Hypothalamus (tissue), 51 donors: ENCODE results near the gene SLC35G2.
"Not testable (repeated sequence)": the region's sequence is repeated elsewhere in the genome, so short reads cannot be mapped to it uniquely, and the experiment has no call there.

Experiments
- DNase-seq, 51 donors: peaks; one replicate each; lab custom pipeline; 2025; lab: John Stamatoyannopoulos, UW

Gene SLC35G2

DNA sequence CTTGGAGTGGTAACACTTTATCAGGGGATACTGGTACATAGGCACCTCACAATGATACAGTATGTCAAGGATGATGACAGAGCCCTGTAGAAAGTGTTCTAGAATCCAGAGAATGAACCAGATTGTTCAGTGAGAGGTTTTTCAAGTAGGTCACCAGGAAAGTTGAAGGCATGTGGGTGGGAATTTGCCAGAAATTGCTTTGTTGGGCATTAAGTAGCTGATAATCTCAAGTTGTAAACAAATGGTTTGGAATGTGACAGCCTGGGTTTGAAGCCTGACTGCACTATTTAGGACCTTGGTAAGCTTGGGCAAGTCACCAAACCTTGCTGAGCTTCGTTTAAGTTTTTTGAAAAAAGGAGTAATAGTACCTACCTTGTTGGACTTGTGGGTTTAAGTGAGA lies 12.5 kb downstream of the SLC35G2 start:
- no peak for DNase-seq

DNA sequence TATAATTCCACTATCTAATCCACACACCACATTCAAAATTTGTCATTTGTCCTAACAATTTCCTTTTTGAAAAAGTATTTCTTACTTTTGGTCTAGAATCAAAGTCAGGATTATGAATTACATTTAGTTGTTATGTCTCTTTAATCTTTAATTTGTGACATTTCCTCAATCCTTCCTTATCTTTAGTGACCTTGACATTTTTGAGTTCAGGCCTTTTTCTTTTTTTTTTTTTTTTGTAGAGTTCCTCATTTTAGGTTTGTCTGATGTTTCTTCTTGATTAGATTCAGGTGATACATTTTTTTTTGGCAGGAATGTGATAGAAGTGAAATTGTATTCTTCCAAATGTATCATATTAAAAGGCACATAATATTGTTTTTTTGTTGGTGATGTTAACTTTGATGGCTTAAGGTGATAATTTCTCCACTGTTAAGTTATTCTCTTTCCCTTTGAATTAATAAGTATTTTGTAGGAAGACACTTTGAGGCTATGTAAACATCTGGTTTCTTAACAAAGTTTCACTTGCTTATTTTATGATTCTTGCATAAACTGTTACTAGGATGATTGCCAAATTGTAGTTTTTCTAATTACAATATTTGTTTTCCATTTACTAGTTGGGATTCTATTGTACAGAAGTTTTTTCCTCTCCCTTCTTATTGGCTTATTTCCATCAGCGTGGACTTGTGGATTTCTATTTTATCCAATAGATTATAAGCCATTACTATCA lies 16.3 kb downstream of the SLC35G2 start:
- DNase-seq = no peak

DNA sequence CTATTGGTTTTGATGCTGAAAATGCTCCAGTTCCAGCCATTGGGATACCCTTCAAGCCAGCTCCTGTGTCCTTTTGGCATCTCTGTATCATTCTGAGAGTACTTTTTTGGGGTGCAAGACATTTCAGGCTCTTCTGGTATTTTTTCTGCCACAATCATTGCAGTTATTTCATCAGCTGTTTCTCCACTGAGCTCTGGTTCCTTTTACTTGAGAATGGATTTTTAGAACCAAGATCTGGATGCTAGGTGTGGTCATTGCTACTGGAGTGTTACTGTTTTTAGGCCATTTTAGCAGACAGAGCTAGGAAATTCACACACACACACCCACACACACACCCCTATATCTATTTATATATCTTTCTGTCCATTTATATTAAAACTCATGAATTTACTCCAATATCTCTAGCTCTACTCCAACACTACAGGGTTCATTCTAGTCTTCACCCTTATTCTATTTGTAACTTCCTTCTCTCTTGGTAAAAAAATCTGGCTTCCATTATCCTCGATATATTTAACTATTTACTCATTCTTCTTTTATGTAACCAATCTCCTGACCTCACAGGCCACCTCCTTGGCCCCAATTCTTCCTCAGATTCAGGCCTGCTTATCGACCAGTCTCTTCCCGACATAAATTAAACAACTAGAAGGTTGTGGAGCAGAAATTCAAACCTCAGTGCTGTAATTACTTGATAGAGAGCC lies 17.0 kb downstream of the SLC35G2 start:
- DNase-seq = no peak

DNA sequence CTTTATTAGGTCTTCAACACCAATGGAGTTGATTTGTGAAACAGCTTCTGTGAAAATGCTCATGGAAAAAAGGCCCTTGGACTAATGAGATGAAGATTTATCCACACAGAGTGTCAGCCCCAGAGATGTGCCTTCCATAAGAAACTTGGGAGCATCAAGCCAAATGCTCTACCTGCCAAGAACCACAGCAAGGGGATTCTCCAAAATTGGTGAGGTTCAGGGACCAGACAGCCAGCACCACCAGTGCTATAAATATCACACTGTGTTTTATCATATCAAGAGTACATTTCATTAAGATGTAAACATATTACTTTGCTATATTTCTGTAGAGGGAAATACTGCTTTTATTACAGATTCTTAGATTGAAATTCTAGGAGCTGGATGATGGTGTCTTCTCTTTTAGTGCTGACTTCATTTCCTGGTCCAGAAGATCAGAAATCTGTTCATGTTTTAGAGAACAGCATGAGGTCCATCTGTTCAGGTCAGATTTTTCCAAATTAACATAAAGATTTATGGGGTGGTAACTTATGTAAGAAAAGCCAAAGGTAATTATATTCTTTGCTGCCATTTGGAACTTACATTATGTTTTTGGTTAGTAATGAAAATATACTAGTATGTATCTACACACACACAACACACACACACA lies 17.7 kb downstream of the SLC35G2 start:
- DNase-seq = no peak

DNA sequence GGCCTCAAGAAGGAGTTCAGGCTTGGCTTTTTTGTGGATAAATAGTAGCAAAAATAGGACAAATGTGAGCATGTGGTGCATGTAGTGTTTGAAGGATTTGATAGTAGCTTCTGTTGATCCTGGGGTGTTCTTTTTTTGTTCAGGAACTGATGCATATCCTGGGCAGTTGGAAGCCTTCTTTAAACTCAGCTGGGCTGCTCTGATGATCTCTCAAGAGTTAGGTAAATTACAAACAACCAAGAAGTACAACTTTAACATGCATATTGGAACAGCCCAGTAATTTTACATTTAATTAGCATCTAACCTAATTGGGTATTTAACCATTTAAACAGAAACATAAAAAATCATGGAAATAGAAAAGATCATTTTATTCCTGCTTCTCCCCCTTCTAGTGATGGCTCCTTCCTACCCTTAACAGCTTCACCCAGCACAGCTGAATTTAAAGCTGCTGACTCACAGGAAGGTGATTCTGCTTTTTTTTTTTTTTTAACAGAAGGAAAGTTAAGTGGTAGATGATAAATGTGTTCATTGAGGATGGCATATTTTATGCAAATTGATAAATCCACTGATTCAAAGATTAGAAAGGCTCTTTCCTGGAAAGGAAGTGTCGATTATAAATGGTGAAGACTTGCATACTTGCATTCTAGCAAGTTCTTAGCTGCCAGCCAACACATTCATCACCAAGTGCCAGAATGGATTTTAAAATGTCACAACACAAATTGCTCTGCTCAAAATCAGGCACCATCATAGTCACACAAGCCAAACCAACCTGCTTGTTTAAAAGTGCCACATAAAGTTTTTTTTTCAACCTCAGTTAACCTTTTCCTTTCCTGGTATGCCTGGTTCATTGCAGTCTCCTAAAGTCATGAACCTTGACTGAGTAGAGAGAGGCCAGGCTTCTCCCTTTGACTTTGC lies 20.0 kb downstream of the SLC35G2 start:
- peak in 1 of 51 donors; percentile 35 for DNase-seq

DNA sequence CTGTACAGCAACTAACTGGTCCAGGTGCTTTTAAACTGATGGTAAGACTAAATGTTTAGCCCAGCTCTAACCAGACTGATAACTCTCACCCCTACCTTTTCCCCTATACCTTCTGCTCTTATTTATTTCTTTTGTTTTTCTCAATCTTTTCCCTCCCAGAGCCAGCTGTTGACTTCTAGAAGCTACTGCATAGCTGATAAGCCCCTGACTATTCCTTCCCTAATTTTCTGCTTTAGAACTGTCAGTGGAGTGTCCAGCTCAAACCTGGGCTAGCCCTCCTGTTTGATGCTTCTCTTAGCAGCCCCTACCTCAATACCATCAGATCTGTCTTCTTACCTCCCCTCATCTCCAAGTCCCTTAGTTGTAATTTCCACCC lies 20.6 kb downstream of the SLC35G2 start:
- DNase-seq = no peak

DNA sequence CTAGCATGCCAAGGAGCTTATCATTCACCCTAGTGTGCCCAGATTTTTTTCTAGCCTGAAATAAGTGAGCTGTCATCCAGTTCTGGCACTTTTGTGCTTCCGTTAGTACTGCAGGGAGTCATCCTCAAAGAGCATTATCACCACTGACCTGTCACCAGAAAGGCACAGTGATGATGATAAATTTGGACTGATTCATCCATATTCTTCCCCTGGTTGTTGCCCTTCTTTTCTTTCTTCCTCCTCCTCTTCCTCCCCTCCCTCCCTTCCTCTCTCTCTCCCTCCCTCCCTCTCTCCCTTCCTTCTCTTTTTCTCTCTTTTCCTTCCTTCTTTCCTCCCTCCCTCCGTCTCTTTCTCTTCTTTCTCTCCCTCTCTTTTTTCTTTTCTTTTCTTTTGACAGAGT lies 21.3 kb downstream of the SLC35G2 start:
- DNase-seq = no peak

DNA sequence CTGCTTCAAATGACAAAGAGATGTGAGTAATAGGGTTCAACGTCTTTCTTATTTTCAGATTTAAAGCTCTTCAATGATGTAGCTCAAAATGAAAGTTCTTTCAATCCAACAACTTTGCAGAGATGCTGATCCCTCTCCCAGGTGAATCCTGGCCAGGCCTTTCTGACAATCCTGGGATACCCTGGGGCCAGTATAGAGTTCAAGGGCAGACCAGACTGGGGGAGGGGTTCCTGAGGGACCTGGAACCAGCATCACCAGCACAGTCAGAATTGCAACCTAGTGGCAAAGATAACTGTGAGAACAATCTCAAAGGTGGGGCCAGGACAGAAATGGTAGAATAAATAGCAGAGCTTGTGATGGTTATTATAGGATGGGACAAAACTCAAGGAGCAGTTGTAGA lies 23.4 kb downstream of the SLC35G2 start:
- no peak for DNase-seq

DNA sequence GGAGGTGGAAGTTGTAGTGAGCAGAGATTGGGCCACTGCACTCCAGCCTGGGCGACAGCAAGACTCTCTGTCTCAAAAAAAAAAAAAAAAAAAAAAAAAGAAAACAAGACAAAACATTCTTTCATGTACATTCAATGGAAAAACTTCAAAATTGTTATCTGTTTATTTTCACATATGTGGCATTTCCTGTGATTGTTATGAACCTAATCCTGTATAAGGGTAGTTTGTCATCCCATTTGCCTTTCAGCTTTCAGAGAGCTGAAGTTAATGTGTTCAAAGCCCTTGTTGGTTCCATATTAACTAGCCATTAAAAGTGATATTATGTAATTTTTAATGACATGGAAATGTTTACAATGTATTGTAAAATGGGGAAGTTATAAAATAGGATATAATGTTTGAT lies 25.8 kb downstream of the SLC35G2 start:
- DNase-seq = no peak

DNA sequence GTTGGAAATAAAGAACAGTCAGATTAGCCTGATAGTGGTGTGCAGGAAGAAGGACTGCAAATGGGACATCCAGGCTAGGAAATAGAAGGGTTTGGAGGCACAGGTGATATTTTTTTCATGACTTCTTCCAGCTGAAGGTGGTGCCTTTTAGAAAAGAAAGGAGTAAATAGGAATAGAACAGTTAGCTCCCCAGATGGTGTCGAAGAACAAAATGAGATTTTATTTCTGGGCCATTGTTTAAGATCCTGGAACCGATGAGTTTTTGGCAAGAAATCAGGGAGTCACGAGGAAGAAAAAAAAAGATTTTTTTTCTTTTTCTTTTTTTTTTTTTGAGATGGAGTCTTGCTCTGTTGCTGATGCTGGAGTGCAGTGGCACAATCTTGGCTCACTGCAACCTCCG lies 33.3 kb downstream of the SLC35G2 start:
- no peak for DNase-seq

DNA sequence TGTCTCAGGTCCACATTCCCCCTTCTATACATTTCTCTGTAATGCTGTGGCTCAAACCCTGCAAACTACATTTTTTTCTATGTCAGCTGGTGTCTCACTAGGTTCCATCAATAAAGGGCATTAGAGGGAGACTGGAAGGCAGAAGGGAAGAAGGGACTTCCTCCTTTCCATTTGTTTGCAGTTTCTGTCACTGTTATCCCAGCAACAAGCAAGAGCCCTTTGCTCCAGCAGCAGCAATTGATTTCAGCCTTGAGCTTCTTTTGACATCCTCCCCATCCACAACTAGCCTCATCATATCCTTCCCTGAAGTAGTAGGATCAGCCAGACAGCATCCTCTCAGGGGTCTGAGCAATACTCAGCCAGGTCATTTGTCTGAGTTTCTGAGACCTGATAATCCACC lies 37.7 kb downstream of the SLC35G2 start:
- no peak for DNase-seq

DNA sequence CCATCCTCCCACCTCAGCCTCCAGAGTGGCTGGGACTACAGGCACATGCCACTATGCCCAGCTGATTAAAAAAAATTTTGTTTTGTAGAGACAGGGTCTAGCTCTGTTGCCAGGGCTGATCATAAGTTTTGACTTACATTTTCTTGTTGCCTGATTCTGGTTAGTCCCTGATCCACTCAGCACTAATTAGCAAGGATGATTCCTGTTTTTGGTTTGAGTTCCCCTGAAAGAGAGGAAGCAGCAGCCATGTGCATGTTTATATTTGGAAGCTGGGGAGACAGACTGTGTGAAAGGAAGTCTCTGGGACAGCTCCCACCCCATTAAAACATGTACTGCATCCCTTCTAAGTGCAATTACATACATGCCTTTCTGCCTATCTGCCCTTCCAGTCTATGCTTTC lies 39.5 kb downstream of the SLC35G2 start:
- peak in 4 of 51 donors; percentile 1 to 26 (median 16) for DNase-seq

DNA sequence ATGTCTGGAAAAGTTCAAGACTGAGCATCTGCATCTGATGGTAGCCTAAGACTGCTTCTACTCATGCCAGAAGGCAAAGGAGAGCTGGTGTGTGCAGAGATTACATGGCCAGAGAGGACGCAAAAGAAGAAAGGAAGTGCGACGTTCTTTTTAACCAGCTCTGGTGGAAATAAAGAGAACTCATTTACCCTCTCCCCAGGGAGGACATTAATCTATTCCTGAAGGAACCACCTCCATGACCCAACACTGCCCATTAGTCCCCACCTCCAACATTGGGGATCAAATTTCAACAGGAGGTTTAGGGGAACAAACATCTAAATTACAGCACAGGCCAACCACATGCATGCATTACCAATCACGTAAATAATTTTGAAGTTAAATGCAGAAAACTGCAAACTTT lies 41.6 kb downstream of the SLC35G2 start:
- no peak for DNase-seq

DNA sequence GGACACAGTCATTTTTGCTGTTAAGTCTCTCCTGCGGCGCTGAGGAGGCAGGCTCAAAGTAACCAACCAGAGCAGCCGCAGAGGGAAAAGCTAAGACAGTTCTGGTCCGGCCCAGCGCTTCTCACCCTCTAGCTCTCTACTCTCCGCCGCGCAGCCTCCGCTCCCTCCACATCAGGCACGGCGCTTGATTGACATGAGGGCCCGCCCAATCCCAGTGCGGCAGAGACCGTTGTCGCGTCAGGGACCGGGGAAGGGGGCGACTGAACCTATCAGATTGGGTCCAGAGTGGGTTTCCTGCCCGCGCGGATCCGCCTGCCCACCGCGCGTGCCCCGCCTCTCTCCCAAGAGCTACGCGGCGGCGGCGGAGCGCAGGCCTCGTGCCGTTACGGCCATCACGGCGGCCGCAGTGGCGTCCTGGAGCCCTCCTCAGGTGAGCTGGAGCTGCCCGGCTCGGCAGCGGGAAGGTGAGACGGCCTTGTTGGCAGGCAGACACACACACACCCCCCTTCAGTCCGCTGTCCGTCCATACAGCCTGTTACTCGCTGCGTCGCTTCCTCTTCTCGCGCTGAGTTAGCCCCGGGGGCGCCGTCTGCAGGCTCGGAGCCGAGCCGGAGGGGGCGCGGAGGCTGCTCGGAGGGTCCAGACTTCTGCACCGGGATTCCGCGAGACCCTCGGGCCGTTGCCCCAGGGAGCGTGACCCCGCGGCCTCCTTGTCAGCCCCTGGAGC lies 43.1 kb downstream of the SLC35G2 start, which contains the start of gene NCK1:
Gene NCK1 (plus strand): TSS at position 319 of the 727 bp plus-strand sequence. CDS start 65,794 bp downstream, outside the sequence.
- DNase-seq = peak; percentile 80 to 99 (median 97)

DNA sequence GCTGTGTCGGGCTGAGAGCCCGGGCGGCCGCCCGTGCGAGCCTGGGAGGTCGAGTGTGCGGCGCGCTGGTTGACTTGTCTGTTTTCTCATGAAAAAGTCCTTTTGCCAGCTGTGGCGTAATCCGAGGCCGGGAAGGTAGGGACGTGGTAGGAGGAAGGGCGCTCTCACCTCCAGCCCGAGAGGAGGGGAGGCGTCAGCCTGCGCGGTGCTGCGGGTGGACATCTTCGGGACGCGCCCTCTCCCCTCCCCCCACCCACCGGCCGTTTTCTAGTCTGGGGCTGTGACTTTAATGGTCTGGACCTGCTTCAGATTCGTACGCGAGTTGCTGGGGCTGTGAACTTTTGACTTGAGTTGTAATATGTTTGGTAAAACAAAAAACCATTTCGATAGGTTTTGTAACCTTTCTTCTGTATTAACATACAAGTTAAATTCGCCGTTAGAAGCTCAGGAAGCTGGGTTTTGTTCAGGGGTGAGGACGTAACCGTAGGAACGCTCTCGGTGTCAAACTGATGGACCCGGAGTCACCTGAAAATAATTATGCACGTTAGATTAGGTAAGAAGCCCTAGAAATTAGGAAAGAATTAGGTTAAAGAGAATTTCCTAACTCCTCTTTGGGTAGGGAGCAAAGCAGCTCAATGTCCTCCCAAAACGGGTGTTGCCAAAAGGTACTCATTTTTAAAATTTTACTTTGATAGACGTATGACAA lies 43.8 kb downstream of the SLC35G2 start:
- DNase-seq = peak in 32 of 51 donors; percentile 17 to 70 (median 48)

DNA sequence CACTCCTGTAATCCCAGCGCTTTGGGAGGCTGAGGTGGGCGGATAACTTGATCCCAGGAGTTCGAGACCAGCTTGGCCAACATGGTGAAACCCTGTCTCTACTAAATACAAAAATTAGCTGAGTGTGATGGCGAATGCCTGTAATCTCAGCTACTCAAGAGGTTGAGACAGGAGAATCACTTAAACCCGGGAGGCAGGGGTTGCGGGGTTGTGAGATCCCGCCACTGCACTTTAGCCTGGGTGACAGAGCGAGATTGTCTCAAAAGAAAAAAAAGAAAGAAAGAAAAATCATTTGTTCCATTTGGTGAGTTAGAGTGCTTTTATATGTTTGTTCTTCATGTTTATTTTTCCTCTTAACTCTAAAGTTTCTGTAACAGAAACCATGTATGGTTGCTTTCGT lies 50.4 kb downstream of the SLC35G2 start:
- DNase-seq = no peak

DNA sequence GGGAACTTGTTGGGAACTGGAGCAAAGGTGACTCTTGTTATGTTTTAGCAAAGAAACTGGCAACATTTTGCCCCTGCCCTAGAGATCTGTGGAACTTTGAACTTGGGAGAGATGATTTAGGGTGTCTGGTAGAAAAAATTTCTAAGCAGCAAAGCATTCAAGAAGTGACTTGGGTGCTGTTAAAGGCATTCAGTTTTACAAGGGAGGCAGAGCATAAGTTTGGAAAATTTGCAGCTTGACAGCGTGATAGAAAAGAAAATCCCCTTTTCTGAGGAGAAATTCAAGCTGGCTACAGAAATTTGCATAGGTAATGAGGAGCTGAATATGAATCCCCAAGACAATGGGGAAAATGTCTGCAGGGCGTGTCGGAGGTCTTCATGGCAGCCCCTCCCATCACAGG lies 53.3 kb downstream of the SLC35G2 start:
- DNase-seq = not testable (repeated sequence)

DNA sequence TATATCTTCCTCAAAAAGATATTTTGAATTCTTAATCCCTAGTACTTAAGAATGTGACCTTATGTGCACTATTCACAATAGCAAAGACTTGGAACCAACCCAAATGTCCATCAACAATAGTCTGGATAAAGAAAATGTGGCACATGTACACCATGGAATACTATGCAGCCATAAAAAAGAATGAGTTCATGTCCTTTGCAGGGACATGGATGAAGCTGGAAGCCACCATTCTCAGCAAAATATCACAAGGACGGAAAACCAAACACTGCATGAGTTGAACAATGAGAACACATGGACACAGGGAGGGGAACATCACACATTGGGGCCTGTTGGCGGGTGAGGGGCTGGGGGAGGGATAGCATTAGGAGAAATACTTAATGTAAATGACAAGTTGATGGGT lies 60.6 kb downstream of the SLC35G2 start:
- DNase-seq = not testable (repeated sequence)

DNA sequence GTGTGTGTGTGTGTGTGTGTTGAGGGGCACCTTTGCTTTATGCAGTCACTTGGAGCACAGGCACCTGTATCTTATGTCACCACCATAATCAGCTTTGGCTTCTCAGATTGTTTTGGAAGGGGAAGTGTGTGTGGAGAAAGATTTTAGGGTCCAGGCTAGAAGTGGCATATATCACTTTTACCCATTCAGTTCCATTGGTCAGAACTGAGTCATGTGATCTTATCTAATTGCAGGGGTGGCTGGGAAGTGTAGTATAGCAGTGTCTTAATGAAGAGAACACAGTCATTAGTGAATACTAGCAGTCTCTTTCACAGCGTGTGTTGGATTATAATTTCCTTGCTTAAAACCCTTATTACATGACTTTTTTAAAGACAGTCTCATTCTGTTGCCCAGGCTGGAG lies 63.6 kb downstream of the SLC35G2 start:
- DNase-seq = no peak
